ENCODE measurements around the gene NXPH3.

- TF ChIP-seq CTCF (IDR thresholded peaks at IDR 0.05; ENCODE audit: low read depth, low read length) (no peak), EZH2phosphoT487 (IDR thresholded peaks at IDR 0.05; ENCODE audit: low read depth) (no peak)
Observed at GRCh38 chr17:49624896-49625295, 49.2 kb downstream of the NXPH3 start.
